HepG2 (cell line): ENCODE measurements around the gene ATP6V0A1. TPM values are rescaled to one million over a fixed set of nuclear protein-coding genes. Genes with fewer than 3 reads are reported as not detected.
A peak's percentile ranks its signal among the peaks of the same experiment; 100 is the strongest.

Experiments
- ASH2L ChIP-seq: fragments of 300-600, 200-600 bp; sonication (generic); IDR thresholded peaks from 2 replicates; pipeline ENCODE4 v1.7.0; 2017; ENCODE audit warnings: low read depth, mild to moderate bottlenecking, moderate library complexity, mixed read lengths, low read length; ENCODE audit not compliant: insufficient read length
- ATM ChIP-seq: fragments of 450-650 bp; IDR thresholded peaks from 2 replicates; pipeline ENCODE4 v1.7.1; 2017; ENCODE audit warnings: mild to moderate bottlenecking, borderline replicate concordance
- DDIT3 ChIP-seq: sonication (generic); formaldehyde crosslinking; IDR thresholded peaks from 2 replicates; pipeline ENCODE4 v1.4.0; 2020; ENCODE audit warnings: mild to moderate bottlenecking, missing genetic modification reagents
- ETV6 ChIP-seq: sonication (generic); formaldehyde crosslinking; conservative IDR thresholded peaks from 2 replicates; pipeline ENCODE4 v1.4.0; 2020; ENCODE audit warnings: missing genetic modification reagents
- HMGA1 ChIP-seq: sonication (generic); formaldehyde crosslinking; conservative IDR thresholded peaks from 2 replicates; pipeline ENCODE4 v1.4.0; 2020; ENCODE audit warnings: missing genetic modification reagents
- KLF6 ChIP-seq: IDR thresholded peaks from 2 replicates; pipeline ENCODE4 v1.8.0; 2016; ENCODE audit warnings: missing biosample characterization, missing genetic modification reagents
- MED8 ChIP-seq: sonication (generic); formaldehyde crosslinking; IDR thresholded peaks from 2 replicates; pipeline ENCODE4 v1.8.1; 2023; ENCODE audit warnings: mild to moderate bottlenecking, missing genetic modification reagents; ENCODE audit not compliant: insufficient replicate concordance
- MTF2 ChIP-seq: sonication (generic); formaldehyde crosslinking; IDR thresholded peaks from 2 replicates; pipeline ENCODE4 v1.5.0; 2020; ENCODE audit warnings: missing genetic modification reagents, borderline replicate concordance
- NCOA2 ChIP-seq: sonication (generic); formaldehyde crosslinking; IDR thresholded peaks from 2 replicates; pipeline ENCODE4 v1.8.0; 2022; ENCODE audit warnings: inconsistent platforms
- NR2F2 ChIP-seq: IDR thresholded peaks from 2 replicates; pipeline ENCODE4 v1.6.1; 2012; ENCODE audit warnings: low read depth, inconsistent platforms, borderline replicate concordance
- PAWR ChIP-seq: sonication (generic); formaldehyde crosslinking; IDR thresholded peaks from 2 replicates; pipeline ENCODE4 v1.4.0; 2020; ENCODE audit warnings: missing genetic modification reagents, mild to moderate bottlenecking, borderline replicate concordance
- PLSCR1 ChIP-seq: sonication (generic); formaldehyde crosslinking; IDR thresholded peaks from 2 replicates; pipeline ENCODE4 v1.5.0; 2020; ENCODE audit warnings: missing genetic modification reagents, mild to moderate bottlenecking, borderline replicate concordance
- PRMT3 ChIP-seq: sonication (generic); formaldehyde crosslinking; IDR thresholded peaks from 2 replicates; pipeline ENCODE4 v1.8.1; 2022; ENCODE audit warnings: low read depth, mild to moderate bottlenecking, moderate library complexity, missing genetic modification reagents, borderline replicate concordance
- RFX1 ChIP-seq: fragments of 450-650 bp; IDR thresholded peaks from 2 replicates; pipeline ENCODE4 v1.6.1; 2017
- SALL2 ChIP-seq: sonication (generic); formaldehyde crosslinking; IDR thresholded peaks from 2 replicates; pipeline ENCODE4 v1.8.1; 2023; ENCODE audit warnings: mild to moderate bottlenecking, missing genetic modification reagents, inconsistent platforms
- SMARCC2 ChIP-seq: fragments of 450-650 bp; IDR thresholded peaks from 2 replicates; pipeline ENCODE4 v1.6.1; 2017; ENCODE audit warnings: antibody characterized with exemption, mild to moderate bottlenecking
- TFAP4 ChIP-seq: sonication (generic); IDR thresholded peaks from 2 replicates; pipeline ENCODE4 v1.6.1; 2016; ENCODE audit warnings: low read depth, borderline replicate concordance
- ZNF160 ChIP-seq: sonication (generic); formaldehyde crosslinking; IDR thresholded peaks from 2 replicates; pipeline ENCODE4 v1.8.0; 2022; ENCODE audit warnings: mild to moderate bottlenecking, inconsistent platforms, missing genetic modification reagents
- ZNF205 ChIP-seq: IDR thresholded peaks from 2 replicates; pipeline ENCODE4 v1.6.1; 2018; ENCODE audit warnings: missing biosample characterization, missing genetic modification reagents
- ZNF225 ChIP-seq: sonication (generic); formaldehyde crosslinking; IDR thresholded peaks from 2 replicates; pipeline ENCODE4 v1.4.0; 2020; ENCODE audit warnings: mild to moderate bottlenecking, missing genetic modification reagents
- ZNF234 ChIP-seq: sonication (generic); formaldehyde crosslinking; conservative IDR thresholded peaks from 2 replicates; pipeline ENCODE4 v1.5.1; 2020; ENCODE audit warnings: mild to moderate bottlenecking, missing genetic modification reagents
- ZNF354B ChIP-seq: sonication (generic); formaldehyde crosslinking; IDR thresholded peaks from 2 replicates; pipeline ENCODE4 v1.8.0; 2022; ENCODE audit warnings: mild to moderate bottlenecking, missing genetic modification reagents
- ZNF414 ChIP-seq: sonication (generic); formaldehyde crosslinking; IDR thresholded peaks from 2 replicates; pipeline ENCODE4 v1.5.0; 2020; ENCODE audit warnings: missing genetic modification reagents
- ZNF446 ChIP-seq: sonication (generic); formaldehyde crosslinking; IDR thresholded peaks from 2 replicates; pipeline ENCODE4 v1.5.0; 2020; ENCODE audit warnings: mild to moderate bottlenecking, missing genetic modification reagents
- ZNF530 ChIP-seq: sonication (generic); formaldehyde crosslinking; IDR thresholded peaks from 2 replicates; pipeline ENCODE4 v1.5.0; 2020; ENCODE audit warnings: low read depth, mild to moderate bottlenecking, missing genetic modification reagents
- ZNF816 ChIP-seq: sonication (generic); formaldehyde crosslinking; IDR thresholded peaks from 2 replicates; pipeline ENCODE4 v1.8.0; 2022; ENCODE audit warnings: missing genetic modification reagents, mild to moderate bottlenecking, borderline replicate concordance
- ZNF891 ChIP-seq: sonication (generic); formaldehyde crosslinking; IDR thresholded peaks from 2 replicates; pipeline ENCODE4 v1.5.0; 2020; ENCODE audit warnings: mild to moderate bottlenecking, missing genetic modification reagents
- ZSCAN25 ChIP-seq: sonication (generic); formaldehyde crosslinking; IDR thresholded peaks from 2 replicates; pipeline ENCODE4 v1.8.0; 2022; ENCODE audit warnings: mild to moderate bottlenecking, missing genetic modification reagents
- ZSCAN9 ChIP-seq: IDR thresholded peaks from 2 replicates; pipeline ENCODE4 v1.6.1; 2016; ENCODE audit warnings: borderline replicate concordance
- polyA plus RNA-seq, 8 experiments: library from polyadenylated mRNA; depleted of rRNA in 3 of 8; stranded (reverse) in 7 of 8; unstranded in 1 of 8; fragments of >200 nt; fragmentation: Illumina TruSeq in 4 of 8; extraction: Trizol in 4 of 8; gene quantifications; 2 replicates each; pipeline versions ENCODE4 v1.2.1 to v1.2.3, GENCODE V29; 2011 to 2016; ENCODE audit warnings: low read depth in 4 of 8, missing spikeins in 1 of 8, mixed read lengths in 1 of 8; ENCODE audit not compliant: insufficient read depth in 1 of 8
- total RNA-seq, 5 experiments: library from RNA; depleted of rRNA; stranded (reverse); fragments of >200 nt; fragmentation: Illumina TruSeq; extraction: Trizol; gene quantifications; 2 replicates each; pipeline ENCODE4 v1.2.3, GENCODE V29; 2016; ENCODE audit warnings: low read depth in 1 of 5

ATP6V0A1 gene
- total and polyA plus RNA-seq, 2 of the 13 experiments (the other 11 are each of a cell fraction or from before 2014, with no cell fraction given): 27.9 to 54.1 TPM

GRCh38 chr17:42441371-42442195, 17.1 kb upstream of the ATP6V0A1 start (continued):
- no peak for TF ChIP-seq DDIT3
- no peak for TF ChIP-seq PAWR (CRISPR knock-in tag)
- TF ChIP-seq SMARCC2: no peak
- TF ChIP-seq ETV6 (CRISPR knock-in tag): no peak
- TF ChIP-seq ZSCAN9 (CRISPR knock-in tag): no peak
- TF ChIP-seq ZNF205 (CRISPR knock-in tag): peak; percentile 68
- no peak for TF ChIP-seq ZNF816
- no peak for TF ChIP-seq ZNF354B (CRISPR knock-in tag)
- TF ChIP-seq PLSCR1 (CRISPR knock-in tag): no peak
- no peak for TF ChIP-seq SALL2 (CRISPR knock-in tag)
- no peak for TF ChIP-seq ZNF225 (CRISPR knock-in tag)
- TF ChIP-seq ZNF414: peak; percentile 52; the same call in 1 of the 2 replicates
- 0 out of 2 replicates have a peak, but pooled peaks have one; percentile 30 for TF ChIP-seq KLF6 (CRISPR knock-in tag)
- TF ChIP-seq ZNF891 (CRISPR knock-in tag): no peak
- no peak for TF ChIP-seq RFX1
- no peak for TF ChIP-seq HMGA1 (CRISPR knock-in tag)
- TF ChIP-seq ZSCAN25 (CRISPR knock-in tag): no peak
- no peak for TF ChIP-seq ZNF446 (CRISPR knock-in tag)
- peak; percentile 54; the same call in 1 of the 2 replicates for TF ChIP-seq NCOA2 (CRISPR knock-in tag)
- TF ChIP-seq ZNF234: no peak
- no peak for TF ChIP-seq TFAP4
- no peak for TF ChIP-seq MTF2
- no peak for TF ChIP-seq ATM
- TF ChIP-seq NR2F2: no peak; the same call in 1 of the 2 replicates
- no peak for TF ChIP-seq ZNF160 (CRISPR knock-in tag)
- TF ChIP-seq ZNF530 (CRISPR knock-in tag): no peak
- TF ChIP-seq MED8 (CRISPR knock-in tag): no peak
- TF ChIP-seq PRMT3: no peak
- TF ChIP-seq ASH2L: no peak
